DOHH2 (cell line): ENCODE results near the gene SMURF2.

ENCODE experiments used
- H3F3A ChIP-seq: fragments of 200-600 bp; sonication (generic), shearing (Covaris generic); 2 replicates; pipeline ENCODE4 v1.6.0; 2016; ENCODE audit warnings: antibody characterized with exemption, mild to moderate bottlenecking; ENCODE audit not compliant: control insufficient read depth, insufficient read depth
- H3K27ac ChIP-seq: fragments of 200-600 bp; sonication (generic); 2 replicates; pipeline ENCODE4 v1.5.1; 2014; ENCODE audit warnings: low read depth, mild to moderate bottlenecking, low read length, moderate library complexity
- H3K27me3 ChIP-seq: fragments of 200-600 bp; sonication (generic); 2 replicates; pipeline ENCODE4 v1.6.1; 2014; ENCODE audit warnings: mild to moderate bottlenecking, low read length, mixed read lengths; ENCODE audit not compliant: control insufficient read depth
- H3K36me3 ChIP-seq: fragments of 200-600 bp; sonication (generic); 2 replicates; pipeline ENCODE4 v1.6.1; 2014; ENCODE audit warnings: mild to moderate bottlenecking, low read length, moderate library complexity, mixed read lengths; ENCODE audit not compliant: control insufficient read depth
- H3K4me1 ChIP-seq: fragments of 200-600 bp; sonication (generic); 2 replicates; pipeline ENCODE4 v1.6.1; 2014; ENCODE audit warnings: mild to moderate bottlenecking, low read length, mixed read lengths; ENCODE audit not compliant: control insufficient read depth
- H3K4me2 ChIP-seq: fragments of 200-600 bp; sonication (generic); 2 replicates; pipeline ENCODE4 v1.6.0; 2014; ENCODE audit warnings: mild to moderate bottlenecking, low read length, moderate library complexity
- H3K4me3 ChIP-seq: fragments of 200-600 bp; sonication (generic); 2 replicates; pipeline ENCODE4 v1.5.1; 2014; ENCODE audit warnings: mild to moderate bottlenecking, low read length, mixed read lengths
- H3K79me2 ChIP-seq: fragments of 200-600 bp; sonication (generic); 2 replicates; pipeline ENCODE4 v1.6.1; 2014; ENCODE audit warnings: mild to moderate bottlenecking, low read length, mixed read lengths; ENCODE audit not compliant: control insufficient read depth
- H3K9me2 ChIP-seq: fragments of 200-600 bp; sonication (generic); replicated peaks from 2 replicates; pipeline ENCODE4 v1.6.1; 2014; ENCODE audit warnings: mild to moderate bottlenecking, low read length, mixed read lengths; ENCODE audit not compliant: control insufficient read depth
- H3K9me3 ChIP-seq: fragments of 200-600 bp; sonication (generic); 2 replicates; pipeline ENCODE4 v1.6.1; 2014; ENCODE audit warnings: antibody characterized with exemption, low read length, mixed read lengths; ENCODE audit not compliant: control insufficient read depth, insufficient read depth
- H4K20me1 ChIP-seq: fragments of 200-600 bp; sonication (generic); 2 replicates; pipeline ENCODE4 v1.6.0; 2014; ENCODE audit warnings: low read depth, mild to moderate bottlenecking, antibody characterized with exemption, low read length, moderate library complexity; ENCODE audit not compliant: control insufficient read depth, insufficient read depth
- EZH2phosphoT487 ChIP-seq: fragments of 200-600 bp; sonication (generic); IDR thresholded peaks from 2 replicates; pipeline ENCODE4 v1.6.1; 2017; ENCODE audit warnings: borderline replicate concordance, mild to moderate bottlenecking, antibody characterized with exemption, low read length, moderate library complexity, mixed read lengths
- TF ChIP-seq, protein P1 (sequence below): fragments of 200-600 bp; sonication (generic); IDR thresholded peaks from one replicate; pipeline ENCODE4 v1.5.1; 2014; ENCODE audit warnings: antibody characterized with exemption, mild to moderate bottlenecking, low read depth, low read length; ENCODE audit not compliant: poor library complexity, severe bottlenecking

The SMURF2 gene

DNA sequence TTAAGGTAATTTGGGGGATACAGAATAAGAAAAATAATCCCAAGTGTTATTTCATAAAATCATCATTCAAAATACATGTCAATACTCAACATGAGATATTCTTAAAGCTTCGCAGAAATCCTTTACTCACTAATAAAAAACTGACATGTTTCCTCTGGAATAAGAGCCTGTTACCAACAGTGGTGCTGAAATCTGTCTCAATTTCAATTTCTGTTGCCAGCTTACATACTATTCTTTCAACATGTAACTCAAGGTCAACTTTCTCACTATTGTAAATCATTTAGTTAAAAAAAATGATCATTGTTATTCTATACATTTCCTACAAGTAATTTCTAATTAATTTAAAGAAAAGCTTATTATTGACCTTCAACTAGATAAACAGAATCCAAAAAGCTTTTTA, 87.5 kb downstream of the SMURF2 start:
- Histone ChIP-seq H3K4me2 (no peak overlapping the region), H4K20me1 (no peaks in the 10 kb centered on the region), H3K4me1 (peaks cover 15% of the 10 kb centered on the region), H3K27ac (no peak overlapping the region), H3K79me2 (no peaks in the 10 kb centered on the region), H3K9me2 (no peaks in the 10 kb centered on the region), H3K36me3 (peaks cover 20% of the 10 kb centered on the region), H3K9me3 (no peaks in the 10 kb centered on the region), H3K4me3 (no peak overlapping the region), H3K27me3 (no peaks in the 10 kb centered on the region), H3F3A (peaks cover 9% of the 10 kb centered on the region; the same call in 1 of the 2 replicates)
- TF ChIP-seq EZH2phosphoT487: no peak
- TF ChIP-seq, protein P1, sequence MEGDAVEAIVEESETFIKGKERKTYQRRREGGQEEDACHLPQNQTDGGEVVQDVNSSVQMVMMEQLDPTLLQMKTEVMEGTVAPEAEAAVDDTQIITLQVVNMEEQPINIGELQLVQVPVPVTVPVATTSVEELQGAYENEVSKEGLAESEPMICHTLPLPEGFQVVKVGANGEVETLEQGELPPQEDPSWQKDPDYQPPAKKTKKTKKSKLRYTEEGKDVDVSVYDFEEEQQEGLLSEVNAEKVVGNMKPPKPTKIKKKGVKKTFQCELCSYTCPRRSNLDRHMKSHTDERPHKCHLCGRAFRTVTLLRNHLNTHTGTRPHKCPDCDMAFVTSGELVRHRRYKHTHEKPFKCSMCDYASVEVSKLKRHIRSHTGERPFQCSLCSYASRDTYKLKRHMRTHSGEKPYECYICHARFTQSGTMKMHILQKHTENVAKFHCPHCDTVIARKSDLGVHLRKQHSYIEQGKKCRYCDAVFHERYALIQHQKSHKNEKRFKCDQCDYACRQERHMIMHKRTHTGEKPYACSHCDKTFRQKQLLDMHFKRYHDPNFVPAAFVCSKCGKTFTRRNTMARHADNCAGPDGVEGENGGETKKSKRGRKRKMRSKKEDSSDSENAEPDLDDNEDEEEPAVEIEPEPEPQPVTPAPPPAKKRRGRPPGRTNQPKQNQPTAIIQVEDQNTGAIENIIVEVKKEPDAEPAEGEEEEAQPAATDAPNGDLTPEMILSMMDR: no peak

DNA sequence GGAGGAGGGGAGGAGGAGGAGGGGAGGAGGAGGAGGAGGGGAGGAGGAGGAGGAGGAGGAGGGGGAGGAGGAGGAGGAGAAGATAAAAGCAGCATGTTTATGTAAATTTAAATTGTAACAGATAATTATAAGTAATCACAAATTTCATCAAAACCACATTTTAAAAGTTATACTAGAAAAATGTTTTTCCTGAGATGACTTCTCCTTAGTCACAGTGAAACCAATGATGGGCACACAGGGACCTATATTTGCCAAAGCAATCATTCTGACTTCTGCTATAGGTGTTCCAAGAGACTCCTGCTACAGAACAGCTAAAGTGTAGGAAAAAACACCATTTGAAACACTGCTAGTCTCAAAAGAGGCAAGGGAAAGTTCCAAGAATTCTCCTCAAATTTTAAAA, 88.9 kb downstream of the SMURF2 start:
- Histone ChIP-seq H3K27me3 (no peaks in the 10 kb centered on the region), H3K27ac (no peak overlapping the region), H4K20me1 (no peaks in the 10 kb centered on the region), H3K4me3 (no peak overlapping the region), H3K79me2 (no peaks in the 10 kb centered on the region), H3K4me1 (peaks cover 15% of the 10 kb centered on the region), H3F3A (peaks cover 9% of the 10 kb centered on the region; the same call in 1 of the 2 replicates), H3K36me3 (peaks cover 15% of the 10 kb centered on the region), H3K9me2 (no peaks in the 10 kb centered on the region), H3K9me3 (no peaks in the 10 kb centered on the region), H3K4me2 (no peak overlapping the region)
- TF ChIP-seq, protein P1: no peak
- TF ChIP-seq EZH2phosphoT487: no peak

DNA sequence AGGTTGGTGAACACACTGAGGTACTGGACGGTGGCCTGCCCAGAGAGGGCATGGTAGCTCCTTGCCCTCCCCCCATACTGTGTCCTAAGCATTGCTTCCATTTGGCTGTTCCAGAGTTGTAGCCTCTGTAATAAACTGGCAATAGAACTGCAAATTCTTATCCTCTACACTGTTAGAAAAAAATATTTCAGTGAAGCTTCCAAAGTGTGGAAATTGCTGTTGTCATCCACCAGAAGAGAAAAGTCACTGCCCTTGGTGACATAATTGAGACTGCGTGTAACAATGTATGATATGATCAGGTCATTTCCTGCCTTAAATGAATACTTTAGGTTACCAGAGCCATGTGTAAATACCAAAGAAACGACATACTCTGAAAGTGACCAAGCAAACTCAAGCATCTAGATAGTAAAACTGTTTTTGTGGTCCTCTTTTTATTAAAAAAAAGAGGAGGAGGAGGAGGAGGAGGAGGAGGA, 89.4 kb downstream of the SMURF2 start:
- Histone ChIP-seq H3K4me3 (no peak overlapping the region), H3K27ac (no peak overlapping the region), H3K36me3 (peaks cover 14% of the 10 kb centered on the region), H3K27me3 (no peaks in the 10 kb centered on the region), H3K79me2 (no peaks in the 10 kb centered on the region), H3K4me2 (peak overlapping the region; percentile 36), H3K9me2 (no peaks in the 10 kb centered on the region), H3K4me1 (peaks cover 15% of the 10 kb centered on the region), H3K9me3 (no peaks in the 10 kb centered on the region), H3F3A (peaks cover 9% of the 10 kb centered on the region; the same call in 1 of the 2 replicates), H4K20me1 (no peaks in the 10 kb centered on the region)
- TF ChIP-seq, protein P1: no peak
- no peak for TF ChIP-seq EZH2phosphoT487

DNA sequence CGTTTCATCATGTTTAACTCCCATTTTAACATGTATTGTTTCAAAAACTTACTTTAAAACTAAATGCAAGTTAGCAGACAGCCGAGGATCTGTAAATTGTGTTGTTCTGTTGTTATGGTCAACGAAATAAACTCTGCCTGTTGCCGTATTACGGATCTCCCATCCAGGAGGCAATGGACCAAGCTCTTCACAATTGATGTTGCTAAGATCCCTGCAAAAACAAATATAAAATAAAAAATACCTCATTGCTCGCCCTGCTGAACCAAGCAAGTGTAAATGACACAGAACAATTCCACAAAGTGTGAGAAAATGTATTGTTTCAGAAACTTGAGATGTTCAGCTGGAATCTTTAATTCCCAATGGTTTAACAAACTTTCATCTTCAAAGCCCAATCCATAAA, 90.4 kb downstream of the SMURF2 start:
- Histone ChIP-seq H3K4me2 (no peak overlapping the region), H3F3A (peaks cover 9% of the 10 kb centered on the region; the same call in 1 of the 2 replicates), H4K20me1 (no peaks in the 10 kb centered on the region), H3K9me2 (no peaks in the 10 kb centered on the region), H3K9me3 (no peaks in the 10 kb centered on the region), H3K4me1 (peaks cover 15% of the 10 kb centered on the region), H3K36me3 (peaks cover 12% of the 10 kb centered on the region), H3K4me3 (no peak overlapping the region), H3K27ac (no peak overlapping the region), H3K27me3 (no peaks in the 10 kb centered on the region), H3K79me2 (no peaks in the 10 kb centered on the region)
- TF ChIP-seq, protein P1: no peak
- no peak for TF ChIP-seq EZH2phosphoT487
